Testis (tissue), 2 donors: ENCODE data around the gene IL21.

Experiments
- POLR2A ChIP-seq: fragments of 450-650 bp; IDR thresholded peaks from one replicate; pipeline ENCODE4 v1.6.1; 2017; ENCODE audit warnings: antibody characterized with exemption, mild to moderate bottlenecking, moderate library complexity
- TF ChIP-seq, protein P1 (sequence below), 3 experiments: fragments of 450-650 bp in 2 of 3; fragments of 200-600 bp in 1 of 3; sonication (generic) in 1 of 3; IDR thresholded peaks; one replicate each; pipeline ENCODE4 v1.5.1; 2016 to 2019; ENCODE audit warnings: antibody characterized with exemption in 3 of 3, mild to moderate bottlenecking in 2 of 3, moderate library complexity in 1 of 3

DNA sequence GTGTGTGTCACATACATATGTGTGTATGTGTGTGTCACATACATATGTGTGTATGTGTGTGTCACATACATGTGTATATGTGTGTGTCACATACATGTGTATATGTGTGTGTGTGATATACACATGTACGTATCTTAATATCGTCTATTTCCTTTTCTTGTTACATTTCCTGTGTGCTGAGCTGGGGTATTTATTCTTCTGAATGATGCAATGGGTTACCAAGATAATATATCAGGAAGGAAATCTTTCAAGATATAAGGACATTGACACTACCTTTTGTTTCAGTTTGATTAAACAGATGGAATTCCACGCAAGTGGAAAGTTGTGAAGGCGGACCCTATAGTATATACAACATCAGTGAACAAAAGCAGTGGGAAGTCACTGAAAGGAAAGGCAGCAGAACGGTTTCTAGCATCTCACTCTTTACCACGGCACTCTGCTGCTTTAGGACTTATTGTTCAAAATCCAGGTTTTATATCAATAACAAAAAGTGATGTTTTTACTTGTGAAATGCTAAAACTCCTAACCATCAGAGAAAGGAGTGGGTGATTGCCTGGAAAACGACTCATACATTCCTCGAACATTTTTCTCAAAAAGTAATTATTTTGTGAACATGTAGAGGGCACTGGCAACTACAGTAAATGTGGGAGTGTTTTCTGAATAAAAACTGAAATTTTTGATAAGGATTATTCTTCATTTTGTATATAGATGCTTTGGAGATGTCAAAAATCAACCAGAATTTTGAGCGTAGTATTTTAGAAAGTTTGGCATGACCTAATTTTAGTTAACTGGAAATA, 43.1 kb upstream of the IL21 start:
- TF ChIP-seq POLR2A: no peak
- TF ChIP-seq, protein P1, sequence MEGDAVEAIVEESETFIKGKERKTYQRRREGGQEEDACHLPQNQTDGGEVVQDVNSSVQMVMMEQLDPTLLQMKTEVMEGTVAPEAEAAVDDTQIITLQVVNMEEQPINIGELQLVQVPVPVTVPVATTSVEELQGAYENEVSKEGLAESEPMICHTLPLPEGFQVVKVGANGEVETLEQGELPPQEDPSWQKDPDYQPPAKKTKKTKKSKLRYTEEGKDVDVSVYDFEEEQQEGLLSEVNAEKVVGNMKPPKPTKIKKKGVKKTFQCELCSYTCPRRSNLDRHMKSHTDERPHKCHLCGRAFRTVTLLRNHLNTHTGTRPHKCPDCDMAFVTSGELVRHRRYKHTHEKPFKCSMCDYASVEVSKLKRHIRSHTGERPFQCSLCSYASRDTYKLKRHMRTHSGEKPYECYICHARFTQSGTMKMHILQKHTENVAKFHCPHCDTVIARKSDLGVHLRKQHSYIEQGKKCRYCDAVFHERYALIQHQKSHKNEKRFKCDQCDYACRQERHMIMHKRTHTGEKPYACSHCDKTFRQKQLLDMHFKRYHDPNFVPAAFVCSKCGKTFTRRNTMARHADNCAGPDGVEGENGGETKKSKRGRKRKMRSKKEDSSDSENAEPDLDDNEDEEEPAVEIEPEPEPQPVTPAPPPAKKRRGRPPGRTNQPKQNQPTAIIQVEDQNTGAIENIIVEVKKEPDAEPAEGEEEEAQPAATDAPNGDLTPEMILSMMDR (IDR thresholded peaks at IDR 0.05): no peak
